H9 (cell line): ENCODE data around the gene KRTAP8-1. TPM values are rescaled to one million over a fixed set of nuclear protein-coding genes. Genes with fewer than 3 reads are reported as not detected.

Source experiments
- DNase-seq: peaks from one replicate; pipeline ENCODE4 v3.0.0-alpha.2; 2017
- H2AFZ ChIP-seq: one replicate; pipeline ENCODE4 v1.6.1; 2013; ENCODE audit warnings: mild to moderate bottlenecking, low read length, control low read depth, moderate library complexity
- H2AK5ac ChIP-seq: 2 replicates; pipeline ENCODE4 v1.6.1; 2013; ENCODE audit warnings: low read length, control low read depth, mixed read lengths; ENCODE audit not compliant: insufficient read length
- H2BK120ac ChIP-seq: one replicate; pipeline ENCODE4 v1.6.1; 2013; ENCODE audit warnings: low read depth, mild to moderate bottlenecking, low read length, control low read depth, inconsistent platforms; ENCODE audit not compliant: poor library complexity, severe bottlenecking
- H2BK12ac ChIP-seq: 2 replicates; pipeline ENCODE4 v1.6.1; 2013; ENCODE audit warnings: low read length, control low read depth, mixed read lengths, low read depth; ENCODE audit not compliant: insufficient read length
- H2BK15ac ChIP-seq: 2 replicates; pipeline ENCODE4 v1.6.1; 2013; ENCODE audit warnings: low read depth, low read length, control low read depth
- H2BK20ac ChIP-seq: one replicate; pipeline ENCODE4 v1.6.1; 2013; ENCODE audit warnings: low read depth, mild to moderate bottlenecking, low read length, control low read depth, inconsistent platforms; ENCODE audit not compliant: poor library complexity, severe bottlenecking
- H2BK5ac ChIP-seq: 2 replicates; pipeline ENCODE4 v1.6.1; 2013; ENCODE audit warnings: low read length, control low read depth, mixed read lengths; ENCODE audit not compliant: insufficient read length
- H3K14ac ChIP-seq: 2 replicates; pipeline ENCODE4 v1.6.1; 2013; ENCODE audit warnings: low read length, control low read depth; ENCODE audit not compliant: insufficient read depth
- H3K18ac ChIP-seq: 2 replicates; pipeline ENCODE4 v1.6.1; 2013; ENCODE audit warnings: low read depth, mild to moderate bottlenecking, mixed read lengths, low read length, control low read depth; ENCODE audit not compliant: insufficient read length
- H3K23ac ChIP-seq: 2 replicates; pipeline ENCODE4 v1.6.1; 2013; ENCODE audit warnings: low read length, control low read depth, mixed read lengths, low read depth; ENCODE audit not compliant: insufficient read length
- H3K23me2 ChIP-seq: 2 replicates; pipeline ENCODE4 v1.6.1; 2013; ENCODE audit warnings: low read depth, mild to moderate bottlenecking, mixed read lengths, low read length, control low read depth; ENCODE audit not compliant: insufficient read length, poor library complexity, severe bottlenecking
- H3K27ac ChIP-seq: 2 replicates; pipeline ENCODE4 v1.5.1; 2013; ENCODE audit warnings: low read length, control low read depth, mixed read lengths, low read depth; ENCODE audit not compliant: insufficient read length
- H3K27me3 ChIP-seq: 2 replicates; pipeline ENCODE4 v1.6.1; 2013; ENCODE audit warnings: low read length, control low read depth, inconsistent platforms; ENCODE audit not compliant: insufficient read depth
- H3K4ac ChIP-seq: 2 replicates; pipeline ENCODE4 v1.6.1; 2013; ENCODE audit warnings: low read depth, mild to moderate bottlenecking, control low read depth, inconsistent platforms, low read length, moderate library complexity
- H3K4me1 ChIP-seq: 2 replicates; pipeline ENCODE4 v1.6.1; 2013; ENCODE audit warnings: low read length, control low read depth, inconsistent platforms; ENCODE audit not compliant: insufficient read depth
- H3K4me2 ChIP-seq: 2 replicates; pipeline ENCODE4 v1.6.1; 2013; ENCODE audit warnings: low read length, control low read depth, mixed read lengths; ENCODE audit not compliant: insufficient read length, insufficient read depth
- H3K56ac ChIP-seq: 2 replicates; pipeline ENCODE4 v1.6.1; 2013; ENCODE audit warnings: low read depth, mild to moderate bottlenecking, mixed read lengths, low read length, control low read depth; ENCODE audit not compliant: insufficient read length
- H3K79me1 ChIP-seq: 2 replicates; pipeline ENCODE4 v1.6.1; 2013; ENCODE audit warnings: low read depth, mild to moderate bottlenecking, moderate library complexity, low read length, control low read depth, inconsistent platforms; ENCODE audit not compliant: insufficient read depth, poor library complexity, severe bottlenecking
- H3K79me2 ChIP-seq: 2 replicates; pipeline ENCODE4 v1.6.1; 2013; ENCODE audit warnings: low read length, control low read depth, inconsistent platforms; ENCODE audit not compliant: insufficient read depth
- H3K9ac ChIP-seq: 2 replicates; pipeline ENCODE4 v1.6.1; 2013; ENCODE audit warnings: low read length, control low read depth, mixed read lengths; ENCODE audit not compliant: insufficient read length; ENCODE audit errors: extremely low read depth
- H3K9me3 ChIP-seq: one replicate; pipeline ENCODE4 v1.6.1; 2013; ENCODE audit warnings: low read depth, low read length, inconsistent platforms; ENCODE audit not compliant: control insufficient read depth
- H3T11ph ChIP-seq: one replicate; pipeline ENCODE4 v1.6.1; 2013; ENCODE audit warnings: mild to moderate bottlenecking, low read length, control low read depth, inconsistent platforms
- H4K20me1 ChIP-seq: one replicate; pipeline ENCODE4 v1.6.1; 2013; ENCODE audit not compliant: control insufficient read depth, insufficient read length, insufficient read depth
- H4K5ac ChIP-seq: 2 replicates; pipeline ENCODE4 v1.6.1; 2013; ENCODE audit warnings: low read depth, mild to moderate bottlenecking, mixed read lengths, low read length, control low read depth; ENCODE audit not compliant: insufficient read length
- H4K8ac ChIP-seq: replicated peaks from 2 replicates; pipeline ENCODE4 v1.6.1; 2013; ENCODE audit warnings: low read length, control low read depth, mixed read lengths, low read depth; ENCODE audit not compliant: insufficient read length
- H4K91ac ChIP-seq: 2 replicates; pipeline ENCODE4 v1.6.1; 2013; ENCODE audit warnings: low read depth, mild to moderate bottlenecking, moderate library complexity, mixed read lengths, low read length, control low read depth; ENCODE audit not compliant: insufficient read length
- H3K27ac Mint-ChIP-seq, 3 experiments: 2 replicates in 2 of 3; 3 replicates in 1 of 3; pipeline ENCODE4 v1.8.0; 2020 to 2021; ENCODE audit warnings: mixed read lengths in 3 of 3, mild to moderate bottlenecking in 1 of 3, moderate library complexity in 1 of 3
- H3K27me3 Mint-ChIP-seq: 2 replicates; pipeline ENCODE4 v1.8.0; 2021; ENCODE audit warnings: low read depth, mild to moderate bottlenecking, moderate library complexity, mixed read lengths
- H3K36me3 Mint-ChIP-seq, 3 experiments: 2 replicates in 2 of 3; 3 replicates in 1 of 3; pipeline ENCODE4 v1.8.0; 2020 to 2021; ENCODE audit warnings: low read depth in 3 of 3, mixed read lengths in 3 of 3; ENCODE audit not compliant: insufficient read depth in 1 of 3
- H3K4me1 Mint-ChIP-seq, 2 experiments: 2 replicates each; pipeline ENCODE4 v1.8.0; 2020; ENCODE audit warnings: mixed read lengths in 2 of 2
- H3K4me3 Mint-ChIP-seq, 2 experiments: 2 replicates in 1 of 2; 3 replicates in 1 of 2; pipeline ENCODE4 v1.8.0; 2020 to 2021; ENCODE audit warnings: mild to moderate bottlenecking in 2 of 2, mixed read lengths in 2 of 2, moderate library complexity in 1 of 2
- H3K9me3 Mint-ChIP-seq, 2 experiments: 2 replicates in 1 of 2; 3 replicates in 1 of 2; pipeline ENCODE4 v1.8.0; 2020; ENCODE audit warnings: mild to moderate bottlenecking in 2 of 2, mixed read lengths in 2 of 2, moderate library complexity in 1 of 2
- WGBS: extraction: QIAGEN DNeasy Blood & Tissue Kit; methylation state at CpG from one replicate; pipeline ENCODE4 v1.1.7; 2013; ENCODE audit warnings: missing lambda C conversion rate, low lambda C conversion rate, mixed read lengths; ENCODE audit not compliant: insufficient read length; ENCODE audit errors: extremely low coverage; 5-methylcytosine and 5-hydroxymethylcytosine counted together
- total RNA-seq: library from RNA; stranded (reverse); gene quantifications from 2 replicates; pipeline ENCODE4 v1.2.1, GENCODE V29; 2021
- TF ChIP-seq, protein P1 (sequence below): fragments of 200-600 bp; sonication (generic); conservative IDR thresholded peaks from 3 replicates; pipeline ENCODE4 v1.8.0; 2021; ENCODE audit warnings: antibody characterized with exemption, mild to moderate bottlenecking

The KRTAP8-1 gene
- total RNA-seq, 1 experiment from 2014 or later: not detected

DNA sequence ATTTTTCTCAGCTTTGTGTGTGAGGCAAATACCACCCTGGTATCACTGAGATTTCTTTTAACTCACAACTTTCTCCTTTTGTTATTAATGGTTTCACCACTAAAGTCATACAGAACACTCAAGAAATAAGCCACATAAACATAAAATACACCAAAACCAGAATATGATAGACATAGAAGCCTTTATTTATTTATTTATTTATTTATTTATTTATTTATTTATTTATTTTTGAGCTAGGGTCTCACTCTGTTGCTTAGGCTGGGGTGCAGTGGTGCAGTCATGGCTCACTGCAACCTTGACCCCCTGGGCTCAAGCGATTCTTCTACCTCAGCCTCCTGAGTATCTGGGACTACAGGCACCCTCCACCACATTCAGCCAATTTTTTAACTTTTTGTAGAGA lies 12.5 kb downstream of the KRTAP8-1 start:
- Histone ChIP-seq H3K4me2 (no peak overlapping the region), H3K79me1 (no peaks in the 10 kb centered on the region), H3K18ac (no peak overlapping the region), H2BK5ac (no peak overlapping the region), H3K79me2 (no peaks in the 10 kb centered on the region), H4K8ac (no peak overlapping the region), H3K9ac (no peak overlapping the region), H2AFZ (no peak overlapping the region), H3K4me1 (no peaks in the 10 kb centered on the region), H3K14ac (no peak overlapping the region), H4K20me1 (no peaks in the 10 kb centered on the region), H3K9me3 (no peaks in the 10 kb centered on the region), H2AK5ac (no peak overlapping the region), H3K23me2 (no peaks in the 10 kb centered on the region), H4K5ac (no peak overlapping the region), H3K56ac (no peak overlapping the region), H3K27me3 (no peaks in the 10 kb centered on the region), H3K4ac (no peak overlapping the region), H2BK12ac (no peak overlapping the region), H3T11ph (no peak overlapping the region), H2BK15ac (no peak overlapping the region), H3K23ac (no peak overlapping the region), H2BK120ac (no peak overlapping the region), H2BK20ac (no peak overlapping the region), H3K27ac (no peak overlapping the region), H4K91ac (no peak overlapping the region)
- H3K36me3 Mint-ChIP-seq: peaks cover 0 to 7% (median 0%) of the 10 kb centered on the region in 3 experiments; a peak in 2 of 7 replicates
- no CpG with 5 or more reads among the region's 1 CpG for WGBS
- H3K27me3 Mint-ChIP-seq: no peaks in the 10 kb centered on the region
- no peak overlapping the region for H3K27ac Mint-ChIP-seq
- H3K4me1 Mint-ChIP-seq: no peaks in the 10 kb centered on the region
- TF ChIP-seq, protein P1, sequence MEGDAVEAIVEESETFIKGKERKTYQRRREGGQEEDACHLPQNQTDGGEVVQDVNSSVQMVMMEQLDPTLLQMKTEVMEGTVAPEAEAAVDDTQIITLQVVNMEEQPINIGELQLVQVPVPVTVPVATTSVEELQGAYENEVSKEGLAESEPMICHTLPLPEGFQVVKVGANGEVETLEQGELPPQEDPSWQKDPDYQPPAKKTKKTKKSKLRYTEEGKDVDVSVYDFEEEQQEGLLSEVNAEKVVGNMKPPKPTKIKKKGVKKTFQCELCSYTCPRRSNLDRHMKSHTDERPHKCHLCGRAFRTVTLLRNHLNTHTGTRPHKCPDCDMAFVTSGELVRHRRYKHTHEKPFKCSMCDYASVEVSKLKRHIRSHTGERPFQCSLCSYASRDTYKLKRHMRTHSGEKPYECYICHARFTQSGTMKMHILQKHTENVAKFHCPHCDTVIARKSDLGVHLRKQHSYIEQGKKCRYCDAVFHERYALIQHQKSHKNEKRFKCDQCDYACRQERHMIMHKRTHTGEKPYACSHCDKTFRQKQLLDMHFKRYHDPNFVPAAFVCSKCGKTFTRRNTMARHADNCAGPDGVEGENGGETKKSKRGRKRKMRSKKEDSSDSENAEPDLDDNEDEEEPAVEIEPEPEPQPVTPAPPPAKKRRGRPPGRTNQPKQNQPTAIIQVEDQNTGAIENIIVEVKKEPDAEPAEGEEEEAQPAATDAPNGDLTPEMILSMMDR: no peak
- DNase-seq: no peak
- H3K9me3 Mint-ChIP-seq: no peaks in the 10 kb centered on the region; a peak in 2 of 5 replicates
- H3K4me3 Mint-ChIP-seq: no peak overlapping the region; a peak in 1 of 5 replicates
